Measurements from ENCODE around the gene CHTOP. TPM values are rescaled to one million over a fixed set of nuclear protein-coding genes. Genes with fewer than 3 reads are reported as not detected.

CHTOP gene
- total and polyA plus RNA-seq, 2 experiments from 2014 or later = 73.4 to 97.8 TPM

DNA sequence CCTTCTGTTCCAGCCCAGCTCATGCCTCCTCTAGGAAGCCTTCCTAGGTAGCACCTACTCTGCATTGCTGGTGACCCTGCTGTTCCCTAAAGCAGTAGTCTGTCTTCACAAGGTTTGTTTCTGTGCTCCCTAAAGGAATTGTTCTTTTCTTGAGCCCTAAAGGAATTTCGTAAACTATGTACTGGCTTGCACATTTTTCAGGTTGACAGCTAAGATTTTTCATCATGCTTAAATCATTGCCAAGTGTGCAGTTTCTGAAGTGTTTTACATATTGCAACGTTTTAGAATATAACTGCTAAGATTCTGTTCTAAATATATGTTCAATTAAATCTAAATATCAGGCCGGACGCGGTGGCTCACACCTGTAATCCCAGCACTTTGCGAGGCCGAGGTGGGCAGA lies 34.0 kb upstream of the CHTOP start:
- H3K27ac ChIP-seq (ENCODE audit: low read depth) = 0 out of 2 replicates have a peak overlapping the region, but pooled peaks have one; percentile 69
- no peaks in the 10 kb centered on the region for H3K79me2 ChIP-seq (replicated peaks; ENCODE audit: insufficient read depth)
- H3F3A ChIP-seq (replicated peaks; ENCODE audit: low read depth) = 0 out of 2 replicates have a peak, but pooled peaks cover 11% of the 10 kb centered on the region
- H4K20me1 ChIP-seq (replicated peaks; ENCODE audit: insufficient read depth) = no peaks in the 10 kb centered on the region
- TF ChIP-seq CTCF (conservative IDR thresholded peaks at IDR 0.05; ENCODE audit: low read depth in 2 of 2) (no peak), CREB1 (CRISPR knock-in tag; IDR thresholded peaks at IDR 0.05; ENCODE audit: low read depth) (no peak), NANOG (IDR thresholded peaks at IDR 0.05; ENCODE audit: borderline replicate concordance) (no peak), EZH2 (IDR thresholded peaks at IDR 0.05; ENCODE audit: low read depth, unreplicated experiment) (no peak), ZNF462 (CRISPR knock-in tag; IDR thresholded peaks at IDR 0.05) (no peak), ZNF331 (CRISPR knock-in tag; IDR thresholded peaks at IDR 0.05; ENCODE audit: low read depth) (no peak), ZNF114 (CRISPR knock-in tag; IDR thresholded peaks at IDR 0.05) (no peak), POLR2AphosphoS5 (IDR thresholded peaks at IDR 0.05; ENCODE audit: low read depth) (no peak), JUNB (IDR thresholded peaks at IDR 0.05; ENCODE audit: unreplicated experiment) (no peak), STAT1 (IDR thresholded peaks at IDR 0.05; ENCODE audit: unreplicated experiment) (no peak), EZH2phosphoT487 (IDR thresholded peaks at IDR 0.05; ENCODE audit: unreplicated experiment) (no peak)
- TF ChIP-seq, protein P1, sequence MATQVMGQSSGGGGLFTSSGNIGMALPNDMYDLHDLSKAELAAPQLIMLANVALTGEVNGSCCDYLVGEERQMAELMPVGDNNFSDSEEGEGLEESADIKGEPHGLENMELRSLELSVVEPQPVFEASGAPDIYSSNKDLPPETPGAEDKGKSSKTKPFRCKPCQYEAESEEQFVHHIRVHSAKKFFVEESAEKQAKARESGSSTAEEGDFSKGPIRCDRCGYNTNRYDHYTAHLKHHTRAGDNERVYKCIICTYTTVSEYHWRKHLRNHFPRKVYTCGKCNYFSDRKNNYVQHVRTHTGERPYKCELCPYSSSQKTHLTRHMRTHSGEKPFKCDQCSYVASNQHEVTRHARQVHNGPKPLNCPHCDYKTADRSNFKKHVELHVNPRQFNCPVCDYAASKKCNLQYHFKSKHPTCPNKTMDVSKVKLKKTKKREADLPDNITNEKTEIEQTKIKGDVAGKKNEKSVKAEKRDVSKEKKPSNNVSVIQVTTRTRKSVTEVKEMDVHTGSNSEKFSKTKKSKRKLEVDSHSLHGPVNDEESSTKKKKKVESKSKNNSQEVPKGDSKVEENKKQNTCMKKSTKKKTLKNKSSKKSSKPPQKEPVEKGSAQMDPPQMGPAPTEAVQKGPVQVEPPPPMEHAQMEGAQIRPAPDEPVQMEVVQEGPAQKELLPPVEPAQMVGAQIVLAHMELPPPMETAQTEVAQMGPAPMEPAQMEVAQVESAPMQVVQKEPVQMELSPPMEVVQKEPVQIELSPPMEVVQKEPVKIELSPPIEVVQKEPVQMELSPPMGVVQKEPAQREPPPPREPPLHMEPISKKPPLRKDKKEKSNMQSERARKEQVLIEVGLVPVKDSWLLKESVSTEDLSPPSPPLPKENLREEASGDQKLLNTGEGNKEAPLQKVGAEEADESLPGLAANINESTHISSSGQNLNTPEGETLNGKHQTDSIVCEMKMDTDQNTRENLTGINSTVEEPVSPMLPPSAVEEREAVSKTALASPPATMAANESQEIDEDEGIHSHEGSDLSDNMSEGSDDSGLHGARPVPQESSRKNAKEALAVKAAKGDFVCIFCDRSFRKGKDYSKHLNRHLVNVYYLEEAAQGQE (IDR thresholded peaks at IDR 0.05; ENCODE audit: unreplicated experiment) = no peak
- TF ChIP-seq, protein P2, sequence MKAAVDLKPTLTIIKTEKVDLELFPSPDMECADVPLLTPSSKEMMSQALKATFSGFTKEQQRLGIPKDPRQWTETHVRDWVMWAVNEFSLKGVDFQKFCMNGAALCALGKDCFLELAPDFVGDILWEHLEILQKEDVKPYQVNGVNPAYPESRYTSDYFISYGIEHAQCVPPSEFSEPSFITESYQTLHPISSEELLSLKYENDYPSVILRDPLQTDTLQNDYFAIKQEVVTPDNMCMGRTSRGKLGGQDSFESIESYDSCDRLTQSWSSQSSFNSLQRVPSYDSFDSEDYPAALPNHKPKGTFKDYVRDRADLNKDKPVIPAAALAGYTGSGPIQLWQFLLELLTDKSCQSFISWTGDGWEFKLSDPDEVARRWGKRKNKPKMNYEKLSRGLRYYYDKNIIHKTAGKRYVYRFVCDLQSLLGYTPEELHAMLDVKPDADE (IDR thresholded peaks at IDR 0.05) = no peak
- DNase-seq (ENCODE audit: low spot score) (no peak), ATAC-seq (no peak)
- H2AFZ ChIP-seq = peak overlapping the region; percentile 80; the same call in 1 of the 2 replicates
- no peaks in the 10 kb centered on the region for H3K9me2 ChIP-seq (ENCODE audit: insufficient read depth)
- H3K4me3 Mint-ChIP-seq = no peak overlapping the region; the same call in 2 of the 3 replicates
- H3K4me1 Mint-ChIP-seq = peaks cover 18% of the 10 kb centered on the region
- peaks cover 13% of the 10 kb centered on the region for H3K4me1 ChIP-seq (ENCODE audit: insufficient read depth)
- H3K27me3 ChIP-seq (ENCODE audit: insufficient read depth) = no peaks in the 10 kb centered on the region
- peaks cover 8% of the 10 kb centered on the region for H3K27me3 Mint-ChIP-seq (ENCODE audit: insufficient read depth, low read depth, poor library complexity)
- H3K4me2 ChIP-seq = peak overlapping the region; percentile 67
- H3K36me3 ChIP-seq (ENCODE audit: insufficient read depth) = no peaks in the 10 kb centered on the region
- H3K4me3 ChIP-seq = no peak overlapping the region
- no peaks in the 10 kb centered on the region for H3K36me3 Mint-ChIP-seq (ENCODE audit: low read depth)
- H3K27ac Mint-ChIP-seq = peak overlapping the region; percentile 71
- H3K9me3 Mint-ChIP-seq = no peaks in the 10 kb centered on the region
